GM10266 (cell line): ENCODE data around the gene RTN4RL1.

Experiments used
- DNase-seq: peaks from one replicate; pipeline ENCODE4 v3.0.0; 2012; ENCODE audit errors: extremely low spot score
- CTCF ChIP-seq: IDR thresholded peaks from 2 replicates; pipeline ENCODE4 v1.5.1; 2012; ENCODE audit warnings: mild to moderate bottlenecking, low read depth; ENCODE audit not compliant: control insufficient read depth, insufficient read depth; ENCODE audit errors: missing control alignments

RTN4RL1 gene

GRCh38 chr17:1957037-1957436, 68.1 kb downstream of the RTN4RL1 start:
- DNase-seq = no peak
- no peak for TF ChIP-seq CTCF

- DNase-seq = no peak
- TF ChIP-seq CTCF = no peak
Observed at GRCh38 chr17:1956134-1956533, 69.0 kb downstream of the RTN4RL1 start.

- no peak for DNase-seq
- TF ChIP-seq CTCF = no peak
Observed at GRCh38 chr17:1953831-1954230, 71.3 kb downstream of the RTN4RL1 start.

- DNase-seq = no peak
- TF ChIP-seq CTCF = no peak
Observed at GRCh38 chr17:1951920-1952319, 73.2 kb downstream of the RTN4RL1 start.

- no peak for TF ChIP-seq CTCF
- no peak for DNase-seq
Observed at GRCh38 chr17:1949754-1950153, 75.4 kb downstream of the RTN4RL1 start.

- TF ChIP-seq CTCF = no peak
- no peak for DNase-seq
Observed at GRCh38 chr17:1948517-1948825, 76.7 kb downstream of the RTN4RL1 start.

GRCh38 chr17:1947743-1948516, 77.2 kb downstream of the RTN4RL1 start:
- TF ChIP-seq CTCF = no peak
- DNase-seq = no peak
